ENCODE data around the gene ACAP2. TPM values are rescaled to one million over a fixed set of nuclear protein-coding genes. Genes with fewer than 3 reads are reported as not detected.

Gene ACAP2
- total RNA-seq, 1 donor from 2014 or later = 53.9 TPM

DNA sequence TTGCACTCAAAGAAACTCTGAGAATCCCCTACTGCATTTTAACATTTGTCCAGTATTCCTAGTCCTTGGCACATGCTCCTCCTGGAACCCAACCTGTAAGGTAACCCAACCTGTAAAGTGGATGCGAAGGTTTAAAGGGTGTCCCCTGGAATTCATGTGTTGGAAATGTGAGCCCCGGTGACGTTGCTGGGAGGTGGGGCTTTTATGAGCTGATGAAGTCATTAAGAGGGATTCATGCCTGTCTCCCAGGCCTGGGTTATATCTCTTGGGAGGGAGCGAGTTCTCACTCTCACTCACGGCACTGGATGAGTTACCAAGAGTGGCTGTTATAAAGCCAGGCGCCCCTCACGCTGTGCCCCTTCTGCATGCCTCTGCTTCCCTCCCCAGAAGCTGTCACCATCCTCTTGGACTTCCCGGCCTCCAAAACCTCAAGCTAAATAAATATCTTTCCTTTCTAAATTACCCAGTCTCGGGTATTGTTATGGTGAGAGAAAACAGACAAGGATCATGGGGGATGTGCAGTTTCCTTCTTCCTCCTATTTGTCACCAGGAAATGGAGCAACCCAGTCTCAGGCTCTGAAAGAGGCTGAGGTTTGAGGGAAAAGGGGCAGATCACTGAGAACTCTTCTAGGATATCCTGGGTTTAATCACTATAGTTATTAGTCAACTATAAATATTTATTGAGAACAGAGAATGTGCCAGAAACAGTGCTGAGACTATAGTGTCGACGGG lies 179.5 kb downstream of the ACAP2 start:
- no peak for DNase-seq (ENCODE audit: low spot score)

DNA sequence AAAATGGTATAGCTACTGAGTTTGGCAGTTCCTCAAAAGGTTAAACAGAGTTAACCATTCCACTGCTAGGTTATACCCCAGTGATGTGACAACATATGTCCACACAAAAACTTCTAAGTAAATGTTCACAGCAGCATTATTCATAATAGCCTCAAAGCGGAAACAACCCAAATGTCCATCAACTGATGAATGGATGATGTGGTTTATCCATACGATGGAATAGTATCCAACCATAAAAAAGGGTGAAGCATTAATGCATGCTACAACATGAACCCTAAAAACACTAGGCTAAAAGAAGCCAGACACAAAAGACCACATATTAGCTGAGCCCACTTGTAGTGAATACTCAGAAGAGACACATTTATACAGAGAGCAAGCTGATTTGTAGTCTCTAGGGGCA lies 180.9 kb downstream of the ACAP2 start:
- no peak for DNase-seq (ENCODE audit: low spot score)

DNA sequence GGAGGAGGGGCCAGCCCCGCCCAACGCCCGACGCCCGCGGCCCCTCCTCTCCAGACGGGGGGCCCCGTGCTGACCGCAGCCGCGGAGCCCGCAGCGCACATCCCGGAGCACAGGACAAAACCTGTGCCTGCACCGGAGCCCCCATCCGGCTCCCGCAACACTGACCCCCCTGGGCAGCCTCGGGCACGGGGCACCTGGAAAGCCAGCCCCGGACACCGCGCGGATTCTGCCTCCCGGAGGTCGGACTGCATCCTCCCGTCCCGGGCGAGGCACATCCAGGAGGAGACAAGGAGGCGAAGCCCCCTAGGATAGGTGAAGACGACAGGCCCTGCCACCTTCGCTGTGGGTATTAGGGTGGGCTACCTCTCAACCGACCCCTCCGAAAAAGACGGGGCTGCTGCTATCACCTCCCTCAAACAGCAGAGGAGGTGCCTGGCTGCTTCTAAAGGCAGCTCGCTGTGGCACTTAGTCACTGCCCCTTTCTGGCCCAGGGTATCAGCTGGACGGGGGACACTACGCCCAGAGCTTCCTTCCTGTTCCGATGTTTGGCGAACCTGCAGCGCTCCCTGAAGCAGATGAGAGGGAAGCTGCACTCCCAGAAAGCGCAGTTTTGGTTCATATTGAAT lies 182.4 kb downstream of the ACAP2 start:
- DNase-seq (ENCODE audit: low spot score) = no peak

DNA sequence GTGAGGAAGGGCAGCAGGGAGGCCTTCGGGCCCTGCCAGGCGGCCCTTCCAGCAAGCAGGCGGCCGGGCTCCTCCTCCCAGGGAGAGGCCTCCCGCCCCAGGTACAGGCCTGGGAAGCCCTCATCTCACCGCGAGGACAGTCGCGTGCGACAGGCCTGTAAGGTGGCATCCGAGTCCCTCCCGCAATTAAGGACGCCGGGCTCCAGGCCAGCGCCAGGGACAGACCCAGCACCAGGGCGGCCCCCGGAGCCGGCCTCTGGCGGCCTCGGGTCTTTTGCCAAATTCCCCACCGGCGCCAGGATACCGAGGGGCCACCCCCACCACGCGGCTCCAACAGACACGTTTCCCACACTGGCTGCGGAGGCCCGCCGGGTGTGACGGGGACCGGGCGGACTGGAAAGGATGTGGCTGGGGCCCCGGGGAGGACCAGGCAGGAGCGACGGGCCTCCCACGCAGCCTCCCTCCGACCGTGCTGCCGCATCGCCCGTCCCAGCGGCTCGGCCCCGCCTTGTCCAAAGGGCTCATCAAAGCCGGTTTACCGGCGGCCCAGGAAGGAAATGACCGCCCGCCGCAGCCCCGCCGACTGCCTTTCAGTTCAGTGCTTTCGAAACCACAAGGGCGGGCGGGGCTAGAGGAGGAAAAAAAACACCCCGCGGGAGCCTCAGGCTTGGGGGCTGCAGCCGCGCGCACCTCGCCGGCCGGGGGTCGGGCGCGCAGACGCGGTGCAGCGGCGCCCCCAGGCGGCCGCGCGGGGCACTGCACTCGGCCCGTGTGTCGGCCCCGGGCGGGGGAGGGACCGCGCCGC lies 183.1 kb downstream of the ACAP2 start:
- peak; percentile 97 for DNase-seq (ENCODE audit: low spot score)

DNA sequence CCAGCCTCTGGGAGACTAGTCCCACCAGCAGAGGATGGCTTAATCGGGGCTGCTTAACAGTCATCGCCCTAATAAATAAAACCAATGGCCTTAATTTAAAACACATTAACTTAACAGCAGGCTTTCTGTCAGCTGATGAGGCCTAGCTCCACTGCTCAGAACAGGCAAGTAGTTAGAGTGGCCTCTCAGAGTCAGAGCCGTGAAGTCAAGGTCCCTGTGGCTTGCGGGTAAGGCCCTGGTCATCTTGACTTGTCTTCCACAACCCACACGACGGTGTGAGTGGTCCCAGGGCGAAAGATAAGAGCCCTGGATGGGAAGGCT lies 183.7 kb downstream of the ACAP2 start:
- no peak for DNase-seq (ENCODE audit: low spot score)

DNA sequence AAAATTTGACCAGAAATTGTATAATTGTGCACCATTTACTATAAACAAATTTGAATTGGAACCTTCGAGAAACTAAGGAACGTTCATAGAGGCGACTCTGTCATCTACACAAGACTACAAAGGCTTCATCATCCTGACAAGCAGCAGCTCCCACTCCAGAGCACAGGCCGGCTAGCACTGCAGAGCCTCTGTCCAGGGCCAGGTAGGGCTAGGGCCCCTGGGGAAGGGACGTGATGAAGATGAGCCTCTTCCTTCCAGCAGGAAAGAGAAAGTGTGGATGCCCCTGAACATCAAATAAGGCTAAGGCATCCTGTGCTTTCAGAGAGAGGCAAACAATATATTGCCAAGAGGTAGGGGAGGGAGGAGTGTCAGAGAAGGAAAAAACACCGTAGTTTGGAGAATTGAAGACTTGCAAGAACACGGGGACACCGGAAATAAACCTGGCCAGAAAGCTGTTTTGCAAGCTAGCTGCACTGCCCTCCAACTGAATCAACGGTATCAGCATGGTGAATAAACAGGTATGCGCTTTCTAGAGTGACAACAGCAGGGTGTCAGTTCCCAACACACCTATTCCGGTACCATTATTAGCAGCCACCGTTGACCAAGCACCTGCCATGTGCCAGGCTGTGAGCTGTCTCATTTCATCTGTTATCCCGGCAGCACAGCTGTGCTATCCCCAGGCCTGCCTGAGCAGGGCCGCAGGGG lies 184.2 kb downstream of the ACAP2 start:
- DNase-seq (ENCODE audit: low spot score) = no peak

DNA sequence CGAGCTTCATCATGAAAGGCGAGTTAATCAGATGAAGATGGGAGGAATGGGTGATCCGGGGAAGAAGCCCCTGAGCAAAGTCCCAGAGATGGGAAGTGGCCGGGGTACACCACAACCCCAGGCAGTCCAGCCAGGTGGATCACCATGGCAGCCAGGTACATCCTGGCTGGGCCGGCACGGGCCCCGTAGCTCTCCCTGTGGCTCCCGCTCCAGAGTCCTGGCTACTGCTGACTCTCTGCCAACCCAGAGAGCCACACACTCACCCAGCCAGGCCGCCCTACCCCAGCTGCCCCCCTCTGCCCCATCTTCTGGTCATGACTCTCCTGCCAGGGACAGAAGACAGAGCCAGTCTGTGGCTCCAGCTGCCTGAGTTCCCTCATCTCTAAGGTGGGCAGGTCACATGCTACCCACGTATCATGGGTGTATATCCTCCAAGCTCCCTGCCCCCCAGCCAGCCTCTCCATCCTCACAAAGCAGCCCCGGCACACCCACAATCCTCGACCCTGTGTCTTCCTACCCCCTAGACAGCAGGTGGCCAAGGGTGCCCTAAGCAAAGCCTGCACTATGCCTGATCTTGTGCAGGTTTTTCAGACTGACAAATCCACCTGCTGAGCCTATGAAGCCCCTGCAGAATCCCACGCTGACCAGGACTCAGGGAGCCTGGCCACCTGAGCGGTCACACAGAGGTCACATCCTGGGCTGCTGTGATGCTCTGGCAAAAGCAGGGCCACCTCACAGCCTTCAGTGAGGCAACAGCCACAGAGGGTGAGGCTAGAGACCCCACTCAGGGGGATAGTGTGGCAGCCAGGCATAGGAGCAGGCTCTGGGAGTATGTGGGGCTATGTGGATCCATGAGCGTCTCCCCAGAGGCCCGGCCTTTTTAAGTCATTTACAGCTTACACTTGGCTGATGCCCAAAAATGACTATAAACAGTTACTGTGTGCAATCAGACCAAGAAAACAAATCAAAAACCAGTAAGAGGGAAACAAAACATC lies 185.1 kb downstream of the ACAP2 start:
- DNase-seq (ENCODE audit: low spot score) = peak; percentile 84

DNA sequence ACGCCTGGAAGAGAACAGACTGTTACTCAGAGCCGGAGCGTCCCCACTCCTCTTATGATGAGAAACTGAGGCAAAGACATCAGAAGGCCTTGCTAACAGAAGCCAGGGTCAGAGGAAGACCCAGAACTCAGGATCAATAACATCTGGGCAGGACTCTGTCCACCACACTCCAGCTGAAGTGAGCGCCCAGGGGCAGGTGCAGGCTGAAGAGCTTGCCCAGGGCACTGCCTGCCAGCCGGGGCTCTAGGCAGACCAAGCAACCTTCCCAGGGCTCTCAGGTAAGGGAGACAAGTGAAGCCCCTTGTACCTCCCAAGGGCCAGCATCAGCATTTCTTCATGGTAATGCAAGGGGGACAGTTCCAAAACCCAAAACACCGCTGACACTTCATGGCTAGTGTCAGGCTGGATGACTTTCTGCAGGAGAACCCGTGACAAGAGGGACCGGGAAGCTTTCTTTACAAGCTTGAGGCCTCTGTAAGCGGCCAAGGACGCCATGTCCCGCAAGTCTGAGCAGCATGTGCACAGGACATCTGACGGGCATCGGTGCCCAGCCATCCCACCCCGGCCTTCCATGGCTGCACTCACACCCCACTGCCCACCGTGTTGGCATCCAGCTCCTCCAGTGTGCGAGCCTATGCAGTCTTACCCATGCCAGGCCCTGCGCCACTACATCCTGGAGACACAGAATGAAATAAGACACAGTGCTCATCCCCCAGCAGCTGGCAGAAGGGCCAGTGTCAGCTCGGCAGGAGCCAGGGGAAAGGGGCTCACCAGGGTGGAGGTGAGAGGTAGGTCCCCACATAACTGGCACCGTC lies 186.0 kb downstream of the ACAP2 start:
- peak; percentile 78 for DNase-seq (ENCODE audit: low spot score)

DNA sequence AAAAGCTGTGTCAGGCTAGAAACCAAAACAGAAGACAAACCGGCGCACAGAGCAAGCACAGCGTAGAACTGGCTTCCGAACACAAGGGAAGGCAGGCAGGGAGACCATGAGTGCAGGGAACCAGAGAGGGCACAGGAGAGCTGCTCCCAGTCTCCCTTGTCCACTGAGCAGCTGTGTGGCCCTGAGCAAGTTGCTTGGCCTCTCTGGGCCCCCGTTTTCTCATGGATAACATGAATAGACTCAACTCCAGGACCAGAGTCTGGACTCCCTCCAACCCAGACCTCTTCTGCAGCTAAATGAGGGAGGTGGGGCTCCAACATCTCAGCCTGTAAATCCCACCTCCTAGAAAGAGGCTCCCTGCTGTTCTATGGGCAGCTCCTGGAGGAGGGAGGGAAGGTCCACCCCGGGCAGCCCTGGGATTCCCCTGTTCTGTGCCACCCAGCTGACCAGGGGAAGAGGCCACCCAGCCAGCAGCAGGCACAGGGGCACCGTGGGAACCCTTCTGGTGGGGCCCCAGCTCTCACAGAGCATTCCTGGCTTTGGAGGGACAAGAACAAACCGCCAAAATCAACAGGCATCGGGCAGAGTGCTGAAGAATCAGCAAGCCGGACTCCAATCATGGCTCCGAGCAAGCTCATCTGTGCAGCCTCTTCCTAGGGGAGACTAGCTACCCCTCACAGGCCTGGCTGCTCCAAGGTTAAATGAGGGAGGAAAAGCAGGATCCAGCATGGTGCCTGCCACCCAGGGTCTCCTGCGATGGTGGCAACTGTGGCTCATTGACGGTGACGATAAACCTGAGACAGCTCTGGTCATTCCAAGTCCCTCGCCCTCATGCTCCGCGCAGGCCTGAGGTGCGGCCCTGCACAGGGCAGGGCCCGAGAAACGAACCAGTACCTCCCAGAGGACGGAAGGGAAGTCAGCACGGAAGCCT lies 187.0 kb downstream of the ACAP2 start:
- DNase-seq (ENCODE audit: low spot score) = peak; percentile 73

DNA sequence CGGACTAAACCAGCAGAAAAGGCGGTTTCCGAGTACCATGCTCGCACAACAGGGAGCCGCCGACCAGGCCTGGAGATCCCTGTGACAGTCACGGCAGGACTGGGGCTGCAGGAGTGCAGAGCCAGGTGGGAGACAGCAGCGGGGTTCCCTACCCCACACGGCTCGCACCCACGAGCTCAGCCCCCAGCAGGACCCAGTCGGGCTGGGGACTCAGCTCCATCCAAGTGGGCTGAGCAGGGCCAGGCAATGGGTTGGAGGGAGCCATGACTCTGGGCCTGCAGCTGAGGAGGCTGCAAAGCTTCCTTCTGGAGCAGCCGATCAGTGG lies 187.7 kb downstream of the ACAP2 start:
- no peak for DNase-seq (ENCODE audit: low spot score)

DNA sequence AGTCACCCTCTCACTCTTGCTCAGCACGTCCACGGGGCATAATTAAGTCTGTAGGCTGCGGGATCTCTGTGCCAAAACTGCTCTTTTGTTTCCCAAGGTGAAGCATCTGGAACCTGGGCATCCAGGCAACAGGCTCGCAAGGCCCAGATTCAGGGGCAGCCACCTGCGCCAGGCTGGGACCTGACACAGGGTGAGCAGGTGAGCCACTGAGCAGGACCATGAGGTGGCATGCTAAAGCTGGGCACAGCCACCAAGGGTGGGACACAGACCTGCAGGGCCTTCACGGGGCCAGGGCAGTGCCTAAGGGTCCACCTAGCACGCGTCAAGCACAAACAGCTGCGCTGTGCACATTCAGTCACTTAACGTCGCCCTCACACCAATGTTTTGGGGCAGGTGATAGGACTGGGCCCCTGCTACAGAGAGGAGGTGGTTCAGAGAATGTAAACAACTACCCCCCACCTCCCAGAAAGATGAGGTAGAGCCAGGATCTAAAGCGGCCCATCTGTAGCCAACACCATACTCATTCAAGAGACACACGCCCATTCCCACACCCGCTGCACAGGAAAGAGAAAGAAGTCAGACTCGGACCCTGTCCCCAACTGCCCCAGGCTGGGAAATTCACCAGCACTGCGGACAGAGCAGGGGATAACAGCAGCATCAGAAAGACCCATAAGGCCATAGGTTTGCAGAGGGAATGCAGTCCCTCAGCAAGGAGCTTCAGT lies 188.2 kb downstream of the ACAP2 start:
- no peak for DNase-seq (ENCODE audit: low spot score)

DNA sequence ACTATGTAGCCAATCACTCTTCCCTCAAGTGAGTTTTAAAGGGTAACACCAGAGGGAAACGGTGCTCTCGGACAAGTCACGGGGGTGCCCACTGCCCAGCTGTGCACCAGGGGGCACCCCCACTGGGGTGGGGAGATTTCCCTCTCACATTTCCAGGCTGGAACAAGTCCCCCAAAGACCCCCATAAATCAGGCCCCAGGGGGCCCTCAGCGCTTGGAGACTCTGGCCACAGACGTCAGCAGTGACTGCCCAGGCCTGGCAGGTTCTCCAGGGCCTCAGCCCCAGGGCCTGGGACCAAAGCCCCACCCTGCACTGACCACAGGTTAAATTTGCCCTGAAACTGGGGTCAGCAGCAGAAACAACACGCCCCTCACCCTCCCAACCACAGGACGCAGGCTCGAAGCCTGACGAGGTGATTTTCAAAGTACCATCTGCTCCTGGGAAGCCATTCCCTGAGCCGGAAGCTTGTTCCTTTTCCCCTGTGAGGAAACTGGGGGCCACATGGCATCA lies 188.8 kb downstream of the ACAP2 start:
- no peak for DNase-seq (ENCODE audit: low spot score)

DNA sequence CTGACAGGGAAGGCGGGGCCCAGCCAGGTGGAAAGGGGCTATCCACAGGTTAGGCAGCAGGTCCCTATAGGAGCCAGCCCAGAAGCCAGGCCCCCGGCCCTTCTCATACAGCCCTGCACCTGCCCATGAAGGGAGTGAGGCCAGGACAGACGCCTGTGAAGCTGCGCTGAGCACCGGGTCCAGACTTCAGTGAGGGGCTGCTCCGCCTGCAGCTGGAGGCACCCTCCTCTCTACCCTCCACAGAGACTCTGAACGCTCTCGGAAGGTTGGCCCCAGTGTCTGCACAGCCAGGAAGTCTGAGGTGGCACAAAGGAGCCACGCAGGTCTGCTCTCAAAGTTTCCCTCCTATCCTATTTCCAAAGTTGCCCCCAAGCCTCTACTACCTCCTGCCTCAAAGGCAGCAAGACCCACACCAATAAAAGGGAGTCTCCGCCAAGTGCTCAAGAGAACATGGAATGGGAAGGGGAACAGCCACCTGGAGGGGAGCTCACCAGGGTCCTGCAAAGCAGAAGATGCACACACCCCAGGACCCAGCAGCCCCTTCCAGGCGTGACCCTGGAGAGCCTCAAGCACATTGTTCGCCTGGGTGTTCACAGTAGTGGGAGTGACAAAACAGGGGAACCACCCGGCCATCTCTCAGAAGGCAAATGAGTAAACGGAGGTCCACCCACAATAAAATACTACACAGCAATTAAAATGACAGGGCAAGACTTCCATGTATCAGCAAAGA lies 191.3 kb downstream of the ACAP2 start:
- no peak for DNase-seq (ENCODE audit: low spot score)

DNA sequence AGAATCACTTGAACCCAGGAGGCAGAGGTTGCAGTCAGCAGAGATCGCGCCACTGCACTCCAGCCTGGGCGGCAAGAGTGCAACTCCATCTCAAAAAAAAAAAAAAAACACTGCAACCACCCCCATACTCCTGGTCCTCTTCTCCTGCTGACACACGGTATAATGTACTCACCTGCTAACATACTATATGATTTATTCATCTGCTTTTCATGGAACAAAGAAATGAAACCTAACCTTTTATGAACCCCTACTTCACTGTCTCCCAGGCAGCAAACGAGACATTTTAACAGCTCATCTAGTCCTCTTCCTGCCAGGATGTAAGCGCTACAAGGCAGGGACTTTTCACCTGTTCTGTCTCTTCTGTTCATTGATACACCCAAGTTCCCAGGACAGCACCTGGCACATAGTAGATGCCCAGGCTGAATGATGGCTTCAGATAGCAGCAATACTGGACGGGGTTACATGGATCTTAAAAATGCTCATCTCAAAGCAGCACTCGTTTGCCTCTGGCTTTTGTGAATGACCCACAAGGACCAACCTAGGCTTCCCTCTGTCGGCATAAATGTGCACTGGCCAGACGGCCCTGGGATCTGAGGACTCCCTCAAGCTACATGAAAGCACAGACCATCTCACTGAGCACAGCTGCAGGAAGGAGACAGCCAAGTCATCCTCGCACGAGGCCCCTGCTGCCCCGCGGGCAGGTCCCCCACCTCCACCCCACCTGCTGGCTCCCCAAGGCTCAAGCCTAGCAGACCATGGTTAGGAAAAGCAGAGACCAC lies 192.2 kb downstream of the ACAP2 start:
- DNase-seq (ENCODE audit: low spot score) = no peak

DNA sequence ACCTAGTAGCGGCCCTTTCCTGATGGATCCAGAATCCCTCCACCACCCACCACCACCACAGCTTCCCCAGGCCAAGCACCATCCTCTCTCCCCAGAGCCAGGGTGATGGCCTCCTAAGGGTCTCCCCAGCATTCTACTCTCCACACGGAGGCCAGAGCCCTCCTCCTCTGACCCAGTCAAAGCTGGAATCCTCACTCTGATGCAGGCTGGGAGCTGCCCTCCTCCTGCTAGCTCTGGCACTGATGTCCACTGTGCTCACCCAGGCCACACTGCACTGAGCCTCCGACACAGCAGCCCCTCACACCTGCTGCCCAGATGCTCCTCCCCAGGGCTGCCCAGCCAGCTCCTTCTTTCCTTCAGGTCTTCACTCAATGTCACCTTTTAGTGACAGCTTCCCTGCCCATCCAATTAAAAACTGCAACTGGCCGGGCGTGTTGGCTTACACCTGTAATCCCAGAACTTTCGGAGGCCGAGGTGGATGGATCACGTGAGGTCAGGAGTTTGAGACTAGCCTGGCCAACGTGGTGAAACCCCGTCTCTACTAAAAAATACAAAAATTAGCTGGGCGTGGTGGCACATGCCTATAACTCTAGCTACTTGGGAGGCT lies 192.9 kb downstream of the ACAP2 start:
- DNase-seq (ENCODE audit: low spot score) = peak; percentile 53

Measured in mesenteric fat pad (tissue), 1 donor.